HEK293 (cell line): ENCODE results near the gene AP2A1.

Source experiments
- CTCF ChIA-PET: fragments of 350-600 bp; formaldehyde crosslinking; extraction: SDS; loops from one replicate; lab custom pipeline; 2021; ENCODE audit warnings: antibody characterized with exemption; lab: Yijun Ruan, JAX
- POLR2A ChIA-PET: fragments of 300-600 bp; formaldehyde crosslinking; extraction: SDS; loops from one replicate; lab custom pipeline; 2020; ENCODE audit warnings: antibody characterized with exemption, inconsistent platforms; lab: Yijun Ruan, JAX
- H3K27ac ChIP-seq: fragments of 200-500 bp; sonication (Bioruptor generic); 2 replicates; pipeline ENCODE4 v1.5.1; 2014; ENCODE audit warnings: low read depth, low read length, control low read depth, inconsistent platforms; ENCODE audit errors: extremely low read depth
- H3K36me3 ChIP-seq, 2 experiments: fragments of 200-500 bp in 1 of 2; sonication (Bioruptor generic) in 1 of 2; 1 replicate in 1 of 2; 2 replicates in 1 of 2; pipeline ENCODE4 v1.5.1; 2014 to 2017; ENCODE audit warnings: inconsistent platforms in 2 of 2, low read length in 2 of 2; ENCODE audit not compliant: control insufficient read depth in 2 of 2, insufficient read depth in 1 of 2
- H3K4me1 ChIP-seq: fragments of 200-500 bp; sonication (Bioruptor generic); 2 replicates; pipeline ENCODE4 v1.5.1; 2014; ENCODE audit warnings: mild to moderate bottlenecking, low read length, inconsistent platforms; ENCODE audit not compliant: control insufficient read depth, insufficient read depth
- H3K4me3 ChIP-seq: 2 replicates; pipeline ENCODE4 v1.5.1; 2011; ENCODE audit warnings: low read depth, mild to moderate bottlenecking, control low read depth, low read length, moderate library complexity
- H3K9me3 ChIP-seq: fragments of 200-500 bp; sonication (Bioruptor generic); 2 replicates; pipeline ENCODE4 v1.5.1; 2014; ENCODE audit warnings: low read depth, low read length, inconsistent platforms; ENCODE audit not compliant: control insufficient read depth, insufficient read depth
- KLF9 ChIP-seq: fragments of 450-650 bp; formaldehyde crosslinking; IDR thresholded peaks from 2 replicates; pipeline ENCODE4 v1.5.1; 2016; ENCODE audit warnings: missing biosample characterization, missing genetic modification characterization, low read depth
- PBX3 ChIP-seq: sonication (generic); formaldehyde crosslinking; IDR thresholded peaks from 2 replicates; pipeline ENCODE4 v1.8.1; 2022; ENCODE audit warnings: mild to moderate bottlenecking, moderate library complexity, missing genetic modification reagents
- ZNF211 ChIP-seq: fragments of 450-650 bp; formaldehyde crosslinking; IDR thresholded peaks from 2 replicates; pipeline ENCODE4 v1.5.1; 2016; ENCODE audit warnings: low read depth, missing biosample characterization, missing genetic modification characterization
- ZNF248 ChIP-seq: fragments of 450-650 bp; formaldehyde crosslinking; IDR thresholded peaks from 2 replicates; pipeline ENCODE4 v1.5.1; 2017; ENCODE audit warnings: missing biosample characterization, missing genetic modification characterization
- ZNF404 ChIP-seq: fragments of 450-650 bp; formaldehyde crosslinking; IDR thresholded peaks from 2 replicates; pipeline ENCODE4 v1.5.1; 2017; ENCODE audit warnings: missing biosample characterization, missing genetic modification characterization
- TF ChIP-seq, protein P1 (sequence below): fragments of 450-650 bp; formaldehyde crosslinking; IDR thresholded peaks from 2 replicates; pipeline ENCODE4 v1.5.1; 2017; ENCODE audit warnings: missing biosample characterization, missing genetic modification characterization

The AP2A1 gene

DNA sequence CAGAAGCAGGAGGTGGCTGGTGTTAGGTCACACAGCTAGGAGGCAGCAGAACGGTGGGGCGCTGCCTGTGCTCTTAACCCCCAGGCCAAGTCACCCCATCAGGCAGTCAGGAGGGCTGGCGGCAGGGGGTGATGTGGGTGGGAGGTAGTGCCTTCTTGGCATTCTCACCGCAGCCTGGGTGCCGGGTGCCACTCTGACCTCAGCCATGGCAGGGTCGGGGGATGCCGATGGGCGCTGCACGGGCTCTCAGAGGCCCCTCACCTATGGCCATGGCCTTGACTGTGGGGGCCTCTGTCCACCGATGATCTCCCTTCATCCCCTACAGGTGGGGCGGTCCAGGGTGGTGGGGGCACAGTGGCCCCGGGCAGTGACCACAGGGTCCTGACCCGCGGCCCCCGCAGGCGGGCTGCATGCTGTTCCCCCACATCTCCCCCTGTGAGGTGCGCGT, 89.8 kb downstream of the AP2A1 start:
- ChIA-PET CTCF (no interaction called here), POLR2A (interaction anchor here (1.4 to 8.8 kb wide), 3 partner anchors 8 to 20 kb away, joined by 3 to 128 read pairs (median 11); partner anchors contain the start of genes AKT1S1 and PNKP)
- Histone ChIP-seq H3K27ac (no peak overlapping the region), H3K9me3 (no peaks in the 10 kb centered on the region), H3K36me3 (peaks cover 15 to 73% of the 10 kb centered on the region in 2 experiments), H3K4me1 (peaks cover 19% of the 10 kb centered on the region), H3K4me3 (no peak overlapping the region)
- no peak for TF ChIP-seq ZNF211 (tag by site-specific recombination)
- TF ChIP-seq ZNF248 (tag by site-specific recombination), result no peak
- TF ChIP-seq PBX3 (CRISPR knock-in tag), result no peak
- TF ChIP-seq, protein P1, sequence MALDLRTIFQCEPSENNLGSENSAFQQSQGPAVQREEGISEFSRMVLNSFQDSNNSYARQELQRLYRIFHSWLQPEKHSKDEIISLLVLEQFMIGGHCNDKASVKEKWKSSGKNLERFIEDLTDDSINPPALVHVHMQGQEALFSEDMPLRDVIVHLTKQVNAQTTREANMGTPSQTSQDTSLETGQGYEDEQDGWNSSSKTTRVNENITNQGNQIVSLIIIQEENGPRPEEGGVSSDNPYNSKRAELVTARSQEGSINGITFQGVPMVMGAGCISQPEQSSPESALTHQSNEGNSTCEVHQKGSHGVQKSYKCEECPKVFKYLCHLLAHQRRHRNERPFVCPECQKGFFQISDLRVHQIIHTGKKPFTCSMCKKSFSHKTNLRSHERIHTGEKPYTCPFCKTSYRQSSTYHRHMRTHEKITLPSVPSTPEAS (tag by site-specific recombination), result no peak
- no peak for TF ChIP-seq ZNF404 (tag by site-specific recombination)
- no peak for TF ChIP-seq KLF9
